ENCODE results near the gene RAB39A. TPM values are rescaled to one million over a fixed set of nuclear protein-coding genes. Genes with fewer than 3 reads are reported as not detected.

The RAB39A gene
- total RNA-seq, 1 donor from 2014 or later: 10.8 TPM

Other genes starting within 250 kb of the RAB39A start
- gene SLN, start 216.4 kb upstream of the RAB39A start, total RNA-seq: not detected in 2 replicates
- 18.2 and 18.5 TPM in 2 replicates for gene SLC35F2, start 69.7 kb upstream of the RAB39A start, total RNA-seq
- gene CUL5, start 80.5 kb downstream of the RAB39A start, total RNA-seq: 42.9 and 46.3 TPM in 2 replicates
- 44.6 and 45.6 TPM in 2 replicates for gene ACAT1, start 193.1 kb downstream of the RAB39A start, total RNA-seq

Data from neural crest cell (in vitro differentiated cells).